Measurements from ENCODE around the gene SUV39H1. TPM values are rescaled to one million over a fixed set of nuclear protein-coding genes. Genes with fewer than 3 reads are reported as not detected.

The SUV39H1 gene
- total and polyA plus RNA-seq, 9 of the 15 experiments (the other 6 are each of a cell fraction or from before 2014, with no cell fraction given) = 4.7 to 34.7 (median 17.9) TPM

DNA sequence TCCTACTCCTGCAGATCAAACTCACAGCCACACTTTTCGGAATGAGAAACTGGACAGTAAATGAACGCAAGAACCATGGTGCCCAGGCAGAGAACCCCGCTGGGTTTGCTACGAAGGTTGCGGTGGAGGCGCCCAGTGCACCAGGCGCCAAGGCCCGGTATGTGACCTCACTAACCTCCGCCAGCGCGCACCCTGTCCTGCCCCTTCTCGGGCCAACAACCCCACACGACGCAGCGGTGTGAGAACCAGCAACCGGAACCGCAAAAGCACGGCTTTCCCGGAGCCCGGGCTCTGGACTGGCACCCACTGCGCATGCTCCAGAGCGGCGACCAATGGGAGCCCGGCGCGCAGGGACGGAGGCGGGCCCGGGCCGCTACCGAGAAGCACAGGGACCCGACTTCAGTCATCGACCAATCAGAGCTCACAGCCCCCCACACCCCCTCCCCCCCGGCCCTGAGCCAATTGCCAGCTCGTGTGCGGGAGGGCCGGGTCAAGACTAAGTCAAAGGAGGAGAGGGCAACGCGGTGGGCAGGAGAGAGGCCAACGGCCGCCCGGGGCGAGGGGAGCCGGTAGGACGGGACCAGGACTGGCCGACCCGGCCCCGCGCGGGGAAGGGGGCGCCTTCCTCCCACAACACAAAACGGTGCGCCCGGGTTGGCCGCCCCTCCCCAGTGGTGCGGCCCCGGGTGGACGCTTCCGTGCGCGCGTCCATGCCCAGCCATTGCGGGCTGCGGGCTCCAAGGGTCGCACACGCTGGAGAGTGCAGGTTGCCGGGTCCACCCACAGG lies 20.2 kb upstream of the SUV39H1 start (continued):
- TF ChIP-seq, protein P1, sequence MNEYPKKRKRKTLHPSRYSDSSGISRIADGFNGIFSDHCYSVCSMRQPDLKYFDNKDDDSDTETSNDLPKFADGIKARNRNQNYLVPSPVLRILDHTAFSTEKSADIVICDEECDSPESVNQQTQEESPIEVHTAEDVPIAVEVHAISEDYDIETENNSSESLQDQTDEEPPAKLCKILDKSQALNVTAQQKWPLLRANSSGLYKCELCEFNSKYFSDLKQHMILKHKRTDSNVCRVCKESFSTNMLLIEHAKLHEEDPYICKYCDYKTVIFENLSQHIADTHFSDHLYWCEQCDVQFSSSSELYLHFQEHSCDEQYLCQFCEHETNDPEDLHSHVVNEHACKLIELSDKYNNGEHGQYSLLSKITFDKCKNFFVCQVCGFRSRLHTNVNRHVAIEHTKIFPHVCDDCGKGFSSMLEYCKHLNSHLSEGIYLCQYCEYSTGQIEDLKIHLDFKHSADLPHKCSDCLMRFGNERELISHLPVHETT (CRISPR knock-in tag; conservative IDR thresholded peaks at IDR 0.05 in 1 of 2, IDR thresholded peaks at IDR 0.05 in 1 of 2) = peak in 1 of 2 experiments; percentile 70; a peak in 2 of 4 replicates
- no peak for TF ChIP-seq CBFB (CRISPR knock-in tag; IDR thresholded peaks at IDR 0.05)
- TF ChIP-seq, protein P2, sequence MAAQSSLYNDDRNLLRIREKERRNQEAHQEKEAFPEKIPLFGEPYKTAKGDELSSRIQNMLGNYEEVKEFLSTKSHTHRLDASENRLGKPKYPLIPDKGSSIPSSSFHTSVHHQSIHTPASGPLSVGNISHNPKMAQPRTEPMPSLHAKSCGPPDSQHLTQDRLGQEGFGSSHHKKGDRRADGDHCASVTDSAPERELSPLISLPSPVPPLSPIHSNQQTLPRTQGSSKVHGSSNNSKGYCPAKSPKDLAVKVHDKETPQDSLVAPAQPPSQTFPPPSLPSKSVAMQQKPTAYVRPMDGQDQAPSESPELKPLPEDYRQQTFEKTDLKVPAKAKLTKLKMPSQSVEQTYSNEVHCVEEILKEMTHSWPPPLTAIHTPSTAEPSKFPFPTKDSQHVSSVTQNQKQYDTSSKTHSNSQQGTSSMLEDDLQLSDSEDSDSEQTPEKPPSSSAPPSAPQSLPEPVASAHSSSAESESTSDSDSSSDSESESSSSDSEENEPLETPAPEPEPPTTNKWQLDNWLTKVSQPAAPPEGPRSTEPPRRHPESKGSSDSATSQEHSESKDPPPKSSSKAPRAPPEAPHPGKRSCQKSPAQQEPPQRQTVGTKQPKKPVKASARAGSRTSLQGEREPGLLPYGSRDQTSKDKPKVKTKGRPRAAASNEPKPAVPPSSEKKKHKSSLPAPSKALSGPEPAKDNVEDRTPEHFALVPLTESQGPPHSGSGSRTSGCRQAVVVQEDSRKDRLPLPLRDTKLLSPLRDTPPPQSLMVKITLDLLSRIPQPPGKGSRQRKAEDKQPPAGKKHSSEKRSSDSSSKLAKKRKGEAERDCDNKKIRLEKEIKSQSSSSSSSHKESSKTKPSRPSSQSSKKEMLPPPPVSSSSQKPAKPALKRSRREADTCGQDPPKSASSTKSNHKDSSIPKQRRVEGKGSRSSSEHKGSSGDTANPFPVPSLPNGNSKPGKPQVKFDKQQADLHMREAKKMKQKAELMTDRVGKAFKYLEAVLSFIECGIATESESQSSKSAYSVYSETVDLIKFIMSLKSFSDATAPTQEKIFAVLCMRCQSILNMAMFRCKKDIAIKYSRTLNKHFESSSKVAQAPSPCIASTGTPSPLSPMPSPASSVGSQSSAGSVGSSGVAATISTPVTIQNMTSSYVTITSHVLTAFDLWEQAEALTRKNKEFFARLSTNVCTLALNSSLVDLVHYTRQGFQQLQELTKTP (IDR thresholded peaks at IDR 0.05; ENCODE audit: low read depth in 1 of 2, partially characterized antibody in 2 of 2) = no peak
- TF ChIP-seq, protein P3, sequence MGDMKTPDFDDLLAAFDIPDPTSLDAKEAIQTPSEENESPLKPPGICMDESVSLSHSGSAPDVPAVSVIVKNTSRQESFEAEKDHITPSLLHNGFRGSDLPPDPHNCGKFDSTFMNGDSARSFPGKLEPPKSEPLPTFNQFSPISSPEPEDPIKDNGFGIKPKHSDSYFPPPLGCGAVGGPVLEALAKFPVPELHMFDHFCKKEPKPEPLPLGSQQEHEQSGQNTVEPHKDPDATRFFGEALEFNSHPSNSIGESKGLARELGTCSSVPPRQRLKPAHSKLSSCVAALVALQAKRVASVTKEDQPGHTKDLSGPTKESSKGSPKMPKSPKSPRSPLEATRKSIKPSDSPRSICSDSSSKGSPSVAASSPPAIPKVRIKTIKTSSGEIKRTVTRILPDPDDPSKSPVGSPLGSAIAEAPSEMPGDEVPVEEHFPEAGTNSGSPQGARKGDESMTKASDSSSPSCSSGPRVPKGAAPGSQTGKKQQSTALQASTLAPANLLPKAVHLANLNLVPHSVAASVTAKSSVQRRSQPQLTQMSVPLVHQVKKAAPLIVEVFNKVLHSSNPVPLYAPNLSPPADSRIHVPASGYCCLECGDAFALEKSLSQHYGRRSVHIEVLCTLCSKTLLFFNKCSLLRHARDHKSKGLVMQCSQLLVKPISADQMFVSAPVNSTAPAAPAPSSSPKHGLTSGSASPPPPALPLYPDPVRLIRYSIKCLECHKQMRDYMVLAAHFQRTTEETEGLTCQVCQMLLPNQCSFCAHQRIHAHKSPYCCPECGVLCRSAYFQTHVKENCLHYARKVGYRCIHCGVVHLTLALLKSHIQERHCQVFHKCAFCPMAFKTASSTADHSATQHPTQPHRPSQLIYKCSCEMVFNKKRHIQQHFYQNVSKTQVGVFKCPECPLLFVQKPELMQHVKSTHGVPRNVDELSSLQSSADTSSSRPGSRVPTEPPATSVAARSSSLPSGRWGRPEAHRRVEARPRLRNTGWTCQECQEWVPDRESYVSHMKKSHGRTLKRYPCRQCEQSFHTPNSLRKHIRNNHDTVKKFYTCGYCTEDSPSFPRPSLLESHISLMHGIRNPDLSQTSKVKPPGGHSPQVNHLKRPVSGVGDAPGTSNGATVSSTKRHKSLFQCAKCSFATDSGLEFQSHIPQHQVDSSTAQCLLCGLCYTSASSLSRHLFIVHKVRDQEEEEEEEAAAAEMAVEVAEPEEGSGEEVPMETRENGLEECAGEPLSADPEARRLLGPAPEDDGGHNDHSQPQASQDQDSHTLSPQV (IDR thresholded peaks at IDR 0.05) = no peak
- no peak for TF ChIP-seq KLF6 (CRISPR knock-in tag; IDR thresholded peaks at IDR 0.05; ENCODE audit: borderline replicate concordance)
- TF ChIP-seq, protein P4, sequence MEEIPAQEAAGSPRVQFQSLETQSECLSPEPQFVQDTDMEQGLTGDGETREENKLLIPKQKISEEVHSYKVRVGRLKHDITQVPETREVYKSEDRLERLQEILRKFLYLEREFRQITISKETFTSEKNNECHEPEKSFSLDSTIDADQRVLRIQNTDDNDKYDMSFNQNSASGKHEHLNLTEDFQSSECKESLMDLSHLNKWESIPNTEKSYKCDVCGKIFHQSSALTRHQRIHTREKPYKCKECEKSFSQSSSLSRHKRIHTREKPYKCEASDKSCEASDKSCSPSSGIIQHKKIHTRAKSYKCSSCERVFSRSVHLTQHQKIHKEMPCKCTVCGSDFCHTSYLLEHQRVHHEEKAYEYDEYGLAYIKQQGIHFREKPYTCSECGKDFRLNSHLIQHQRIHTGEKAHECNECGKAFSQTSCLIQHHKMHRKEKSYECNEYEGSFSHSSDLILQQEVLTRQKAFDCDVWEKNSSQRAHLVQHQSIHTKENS (CRISPR knock-in tag; IDR thresholded peaks at IDR 0.05) = no peak
- no peak for TF ChIP-seq NUFIP1 (IDR thresholded peaks at IDR 0.05; ENCODE audit: partially characterized antibody)
- no peak for TF ChIP-seq ZNF57 (CRISPR knock-in tag; IDR thresholded peaks at IDR 0.05)
- peak; percentile 75; the same call in 1 of the 2 replicates for TF ChIP-seq PHF8 (IDR thresholded peaks at IDR 0.05; ENCODE audit: borderline replicate concordance, low read length)
- TF ChIP-seq ZKSCAN8 (CRISPR knock-in tag; IDR thresholded peaks at IDR 0.05) = no peak
- TF ChIP-seq, protein P5, sequence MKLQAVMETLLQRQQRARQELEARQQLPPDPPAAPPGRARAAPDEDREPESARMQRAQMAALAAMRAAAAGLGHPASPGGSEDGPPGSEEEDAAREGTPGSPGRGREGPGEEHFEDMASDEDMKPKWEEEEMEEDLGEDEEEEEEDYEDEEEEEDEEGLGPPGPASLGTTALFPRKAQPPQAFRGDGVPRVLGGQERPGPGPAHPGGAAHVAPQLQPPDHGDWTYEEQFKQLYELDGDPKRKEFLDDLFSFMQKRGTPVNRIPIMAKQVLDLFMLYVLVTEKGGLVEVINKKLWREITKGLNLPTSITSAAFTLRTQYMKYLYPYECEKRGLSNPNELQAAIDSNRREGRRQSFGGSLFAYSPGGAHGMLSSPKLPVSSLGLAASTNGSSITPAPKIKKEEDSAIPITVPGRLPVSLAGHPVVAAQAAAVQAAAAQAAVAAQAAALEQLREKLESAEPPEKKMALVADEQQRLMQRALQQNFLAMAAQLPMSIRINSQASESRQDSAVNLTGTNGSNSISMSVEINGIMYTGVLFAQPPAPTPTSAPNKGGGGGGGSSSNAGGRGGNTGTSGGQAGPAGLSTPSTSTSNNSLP (IDR thresholded peaks at IDR 0.05; ENCODE audit: borderline replicate concordance, low read depth, low read length) = no peak
- no peak for TF ChIP-seq KDM2B (CRISPR knock-in tag; IDR thresholded peaks at IDR 0.05)
- no peak for TF ChIP-seq PHB (CRISPR knock-in tag; IDR thresholded peaks at IDR 0.05)

Data from K562 (cell line).